Airway epithelial cell (primary cell): ENCODE measurements around the gene TOB1. TPM values are rescaled to one million over a fixed set of nuclear protein-coding genes. Genes with fewer than 3 reads are reported as not detected.

ENCODE experiments used
- total RNA-seq: library from RNA; depleted of rRNA; stranded (reverse); fragments of >200 nt; gene quantifications from 2 replicates; pipeline ENCODE4 v1.2.3, GENCODE V29; 2015

The TOB1 gene
- total RNA-seq, result 11.0 and 19.5 TPM in 2 replicates

GRCh38 chr17:50866261-50866949, at the start of gene TOB1:
TSS of gene TOB1 (minus strand) at chr17:50866354. CDS start at chr17:50864017, 2,337 bp downstream.

DNA sequence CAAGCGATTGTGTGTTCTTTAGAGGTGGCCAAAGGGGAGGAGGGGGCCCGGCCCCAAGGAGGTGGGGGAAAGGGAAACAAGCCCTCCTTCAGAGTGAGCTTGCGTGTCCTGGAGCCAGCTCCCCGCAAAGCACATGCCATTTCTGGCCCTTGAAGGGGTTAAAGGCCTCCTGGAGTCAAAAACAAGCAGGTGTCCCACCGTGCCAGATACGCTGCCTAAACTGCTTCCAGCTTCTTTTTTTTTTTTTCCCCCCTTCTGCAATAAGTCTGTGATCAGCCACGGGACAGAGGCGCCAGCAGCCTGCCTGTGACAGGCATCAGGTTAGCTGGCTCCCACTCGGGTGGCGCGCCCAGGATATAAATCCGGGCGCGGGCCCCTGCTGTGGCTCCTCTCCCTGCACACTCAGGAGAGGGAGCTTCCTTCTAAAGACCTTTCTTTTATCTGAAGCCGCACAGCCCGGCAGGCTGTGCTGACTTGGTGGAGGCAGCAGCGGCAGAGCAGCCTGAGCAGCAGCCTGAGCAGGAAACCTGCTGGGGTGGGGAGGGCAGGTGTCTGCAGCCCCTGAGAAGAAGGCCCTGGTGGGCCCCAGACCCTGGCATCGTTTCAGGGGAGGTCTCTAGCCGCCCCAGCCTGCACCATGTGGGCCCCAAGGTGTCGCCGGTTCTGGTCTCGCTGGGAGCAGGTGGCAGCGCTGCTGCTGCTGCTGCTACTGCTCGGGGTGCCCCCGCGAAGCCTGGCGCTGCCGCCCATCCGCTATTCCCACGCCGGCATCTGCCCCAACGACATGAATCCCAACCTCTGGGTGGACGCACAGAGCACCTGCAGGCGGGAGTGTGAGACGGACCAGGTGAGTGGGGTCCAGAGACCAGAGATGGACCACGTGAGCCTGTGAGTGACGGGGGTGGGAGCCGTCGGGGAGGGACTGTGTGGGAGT, 30.6 kb downstream of the TOB1 start, which contains the start of gene WFIKKN2:
Gene WFIKKN2, plus strand, starts transcription at position 286 of the 934 bp plus-strand sequence. Its CDS starts 352 bp downstream, at position 638.

Other genes with a start within 250 kb of the TOB1 start
- gene ABCC3, start 231.5 kb downstream of the TOB1 start, total RNA-seq, result 13.3 and 13.7 TPM in 2 replicates
- 18.7 and 19.9 TPM in 2 replicates for gene ANKRD40, start 158.4 kb downstream of the TOB1 start, total RNA-seq
- 22.3 and 26.0 TPM in 2 replicates for gene LUC7L3, start 146.8 kb downstream of the TOB1 start, total RNA-seq
- gene ANKRD40CL, start 98.8 kb downstream of the TOB1 start, total RNA-seq, result not detected in 2 replicates
- not detected in 2 replicates for gene WFIKKN2, start 30.8 kb downstream of the TOB1 start, total RNA-seq